K562 (cell line): ENCODE measurements around the gene CDYL. TPM values are rescaled to one million over a fixed set of nuclear protein-coding genes. Genes with fewer than 3 reads are reported as not detected.

ENCODE experiments used
- FOXK1 ChIP-seq: sonication (generic); formaldehyde crosslinking; IDR thresholded peaks from 2 replicates; pipeline ENCODE4 v1.8.0; 2022; ENCODE audit warnings: missing genetic modification reagents, mild to moderate bottlenecking, borderline replicate concordance
- HMG20A ChIP-seq: fragments of 450-650 bp; formaldehyde crosslinking; conservative IDR thresholded peaks from 2 replicates; pipeline ENCODE4 v1.4.0; 2020; ENCODE audit warnings: mild to moderate bottlenecking, mixed read lengths
- KLF13 ChIP-seq: fragments of 450-650 bp; IDR thresholded peaks from 2 replicates; pipeline ENCODE4 v1.6.1; 2016; ENCODE audit warnings: missing genetic modification characterization, low read depth, mild to moderate bottlenecking, missing compliant biosample characterization, moderate library complexity, borderline replicate concordance
- MEIS2 ChIP-seq: fragments of 450-650 bp; IDR thresholded peaks from 2 replicates; pipeline ENCODE4 v1.6.1; 2014; ENCODE audit warnings: mild to moderate bottlenecking; ENCODE audit not compliant: partially characterized antibody
- PHF20 ChIP-seq: fragments of 450-650 bp; IDR thresholded peaks from 2 replicates; pipeline ENCODE4 v1.6.1; 2018; ENCODE audit not compliant: partially characterized antibody
- POLR3A ChIP-seq: IDR thresholded peaks from 2 replicates; pipeline ENCODE4 v1.6.1; 2011; ENCODE audit warnings: borderline replicate concordance, mild to moderate bottlenecking, moderate library complexity; ENCODE audit not compliant: insufficient read length, insufficient read depth; ENCODE audit errors: extremely low read depth
- RFX7 ChIP-seq: fragments of 250-450 bp; sonication (Bioruptor Pico); IDR thresholded peaks from 2 replicates; pipeline ENCODE4 v1.5.1; 2021; ENCODE audit warnings: mild to moderate bottlenecking
- RHOXF2B ChIP-seq: fragments of 250-450 bp; sonication (Bioruptor Pico); conservative IDR thresholded peaks from 2 replicates; pipeline ENCODE4 v1.5.1; 2021
- SIN3A ChIP-seq, 2 experiments: fragments of 150-350 bp in 1 of 2; IDR thresholded peaks; 2 replicates each; pipeline ENCODE4 v1.6.1; 2011 to 2016; ENCODE audit warnings: borderline replicate concordance in 2 of 2, low read depth in 2 of 2, low read length in 2 of 2, mild to moderate bottlenecking in 2 of 2, moderate library complexity in 2 of 2; ENCODE audit not compliant: control insufficient read depth in 1 of 2
- SPI1 ChIP-seq: IDR thresholded peaks from 2 replicates; pipeline ENCODE4 v1.6.1; 2011; ENCODE audit warnings: low read depth, low read length, control low read depth, borderline replicate concordance
- TCF3 ChIP-seq: sonication (generic); formaldehyde crosslinking; IDR thresholded peaks from 2 replicates; pipeline ENCODE4 v1.4.0; 2020; ENCODE audit warnings: mild to moderate bottlenecking, missing genetic modification reagents
- TSC22D4 ChIP-seq: fragments of 450-650 bp; IDR thresholded peaks from 2 replicates; pipeline ENCODE4 v1.6.1; 2016; ENCODE audit warnings: missing genetic modification characterization, missing biosample characterization, control low read depth
- ZNF551 ChIP-seq: fragments of 250-450 bp; sonication (Bioruptor Pico); IDR thresholded peaks from 2 replicates; pipeline ENCODE4 v1.5.0; 2021; ENCODE audit warnings: mild to moderate bottlenecking, moderate library complexity
- ZNF717 ChIP-seq: fragments of 250-450 bp; sonication (Bioruptor Pico); IDR thresholded peaks from 2 replicates; pipeline ENCODE4 v1.5.0; 2021
- ZNF766 ChIP-seq: fragments of 200-800 bp; sonication (Bioruptor generic); conservative IDR thresholded peaks from 2 replicates; pipeline ENCODE4 v1.6.1; 2016; ENCODE audit warnings: missing genetic modification characterization, missing compliant biosample characterization
- polyA plus RNA-seq, 8 experiments: library from polyadenylated mRNA; depleted of rRNA in 4 of 8; stranded (reverse) in 5 of 8; unstranded in 3 of 8; fragments of >200 nt; fragmentation: Nextera tagmentation in 2 of 8; fragmentation: Illumina TruSeq in 1 of 8; extraction: Ambion mirVana in 2 of 8; extraction: Trizol in 1 of 8; gene quantifications; 2 replicates each; pipeline versions ENCODE4 v1.2.1 to v1.2.3, GENCODE V29; 2011 to 2014; ENCODE audit warnings: inconsistent platforms in 1 of 8, missing spikeins in 1 of 8
- total RNA-seq, 7 experiments: library from RNA; depleted of rRNA in 6 of 7; stranded (reverse); fragments of >200 nt in 6 of 7; fragmentation: Illumina TruSeq in 2 of 7; extraction: Trizol in 2 of 7; gene quantifications; 2 replicates each; pipeline versions ENCODE4 v1.2.1 to v1.2.3, GENCODE V29; 2011 to 2021; ENCODE audit warnings: low replicate concordance in 1 of 7
- TF ChIP-seq, protein P1 (sequence below): sonication (generic); formaldehyde crosslinking; IDR thresholded peaks from 2 replicates; pipeline ENCODE4 v1.8.0; 2022; ENCODE audit warnings: missing genetic modification reagents, mild to moderate bottlenecking, moderate library complexity, borderline replicate concordance
- TF ChIP-seq, protein P2 (sequence below): fragments of 150-350 bp; IDR thresholded peaks from 2 replicates; pipeline ENCODE4 v1.6.1; 2014; ENCODE audit warnings: low read depth, mild to moderate bottlenecking, low read length, borderline replicate concordance
- TF ChIP-seq, protein P3 (sequence below): fragments of 450-650 bp; IDR thresholded peaks from 2 replicates; pipeline ENCODE4 v1.6.1; 2016; ENCODE audit warnings: antibody characterized with exemption
- TF ChIP-seq, protein P4 (sequence below): fragments of 450-650 bp; formaldehyde crosslinking; IDR thresholded peaks from 2 replicates; pipeline ENCODE4 v1.4.0; 2020; ENCODE audit warnings: mild to moderate bottlenecking, moderate library complexity
- TF ChIP-seq, protein P5 (sequence below): sonication (generic); formaldehyde crosslinking; IDR thresholded peaks from 2 replicates; pipeline ENCODE4 v1.8.1; 2023; ENCODE audit warnings: mild to moderate bottlenecking, missing genetic modification reagents

CDYL gene
- total and polyA plus RNA-seq, 9 of the 15 experiments (the other 6 are each of a cell fraction or from before 2014, with no cell fraction given): 8.1 to 45.8 (median 40.8) TPM

DNA sequence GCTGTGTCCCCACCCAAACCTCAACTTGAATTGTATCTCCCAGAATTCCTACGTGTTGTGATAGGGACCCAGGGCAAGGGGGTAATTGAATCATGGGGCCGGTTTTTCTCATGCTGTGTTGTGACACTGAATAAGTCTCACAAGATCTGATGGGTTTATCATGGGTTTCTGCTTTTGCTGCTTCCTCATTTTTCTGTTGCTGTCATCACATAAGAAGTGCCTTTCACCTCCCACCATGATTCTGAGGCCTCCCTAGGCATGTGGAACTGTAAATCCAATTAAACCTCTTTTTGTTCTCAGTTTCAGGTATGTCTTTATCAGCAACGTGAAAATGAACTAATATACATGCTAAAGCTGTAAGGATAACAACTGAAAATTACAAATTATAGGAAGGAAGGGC lies 88.3 kb downstream of the CDYL start (continued):
- TF ChIP-seq TSC22D4 (tag): no peak
- no peak for TF ChIP-seq RHOXF2B
- no peak for TF ChIP-seq POLR3A
- TF ChIP-seq, protein P1, sequence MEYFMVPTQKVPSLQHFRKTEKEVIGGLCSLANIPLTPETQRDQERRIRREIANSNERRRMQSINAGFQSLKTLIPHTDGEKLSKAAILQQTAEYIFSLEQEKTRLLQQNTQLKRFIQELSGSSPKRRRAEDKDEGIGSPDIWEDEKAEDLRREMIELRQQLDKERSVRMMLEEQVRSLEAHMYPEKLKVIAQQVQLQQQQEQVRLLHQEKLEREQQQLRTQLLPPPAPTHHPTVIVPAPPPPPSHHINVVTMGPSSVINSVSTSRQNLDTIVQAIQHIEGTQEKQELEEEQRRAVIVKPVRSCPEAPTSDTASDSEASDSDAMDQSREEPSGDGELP (CRISPR knock-in tag): no peak
- TF ChIP-seq, protein P2, sequence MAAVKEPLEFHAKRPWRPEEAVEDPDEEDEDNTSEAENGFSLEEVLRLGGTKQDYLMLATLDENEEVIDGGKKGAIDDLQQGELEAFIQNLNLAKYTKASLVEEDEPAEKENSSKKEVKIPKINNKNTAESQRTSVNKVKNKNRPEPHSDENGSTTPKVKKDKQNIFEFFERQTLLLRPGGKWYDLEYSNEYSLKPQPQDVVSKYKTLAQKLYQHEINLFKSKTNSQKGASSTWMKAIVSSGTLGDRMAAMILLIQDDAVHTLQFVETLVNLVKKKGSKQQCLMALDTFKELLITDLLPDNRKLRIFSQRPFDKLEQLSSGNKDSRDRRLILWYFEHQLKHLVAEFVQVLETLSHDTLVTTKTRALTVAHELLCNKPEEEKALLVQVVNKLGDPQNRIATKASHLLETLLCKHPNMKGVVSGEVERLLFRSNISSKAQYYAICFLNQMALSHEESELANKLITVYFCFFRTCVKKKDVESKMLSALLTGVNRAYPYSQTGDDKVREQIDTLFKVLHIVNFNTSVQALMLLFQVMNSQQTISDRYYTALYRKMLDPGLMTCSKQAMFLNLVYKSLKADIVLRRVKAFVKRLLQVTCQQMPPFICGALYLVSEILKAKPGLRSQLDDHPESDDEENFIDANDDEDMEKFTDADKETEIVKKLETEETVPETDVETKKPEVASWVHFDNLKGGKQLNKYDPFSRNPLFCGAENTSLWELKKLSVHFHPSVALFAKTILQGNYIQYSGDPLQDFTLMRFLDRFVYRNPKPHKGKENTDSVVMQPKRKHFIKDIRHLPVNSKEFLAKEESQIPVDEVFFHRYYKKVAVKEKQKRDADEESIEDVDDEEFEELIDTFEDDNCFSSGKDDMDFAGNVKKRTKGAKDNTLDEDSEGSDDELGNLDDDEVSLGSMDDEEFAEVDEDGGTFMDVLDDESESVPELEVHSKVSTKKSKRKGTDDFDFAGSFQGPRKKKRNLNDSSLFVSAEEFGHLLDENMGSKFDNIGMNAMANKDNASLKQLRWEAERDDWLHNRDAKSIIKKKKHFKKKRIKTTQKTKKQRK: no peak
- peak; percentile 95 for TF ChIP-seq ZNF766 (CRISPR knock-in tag)
- TF ChIP-seq SPI1: peak; percentile 68
- no peak for TF ChIP-seq FOXK1
- no peak for TF ChIP-seq KLF13 (tag)
- peak; percentile 69 for TF ChIP-seq MEIS2
- TF ChIP-seq, protein P3, sequence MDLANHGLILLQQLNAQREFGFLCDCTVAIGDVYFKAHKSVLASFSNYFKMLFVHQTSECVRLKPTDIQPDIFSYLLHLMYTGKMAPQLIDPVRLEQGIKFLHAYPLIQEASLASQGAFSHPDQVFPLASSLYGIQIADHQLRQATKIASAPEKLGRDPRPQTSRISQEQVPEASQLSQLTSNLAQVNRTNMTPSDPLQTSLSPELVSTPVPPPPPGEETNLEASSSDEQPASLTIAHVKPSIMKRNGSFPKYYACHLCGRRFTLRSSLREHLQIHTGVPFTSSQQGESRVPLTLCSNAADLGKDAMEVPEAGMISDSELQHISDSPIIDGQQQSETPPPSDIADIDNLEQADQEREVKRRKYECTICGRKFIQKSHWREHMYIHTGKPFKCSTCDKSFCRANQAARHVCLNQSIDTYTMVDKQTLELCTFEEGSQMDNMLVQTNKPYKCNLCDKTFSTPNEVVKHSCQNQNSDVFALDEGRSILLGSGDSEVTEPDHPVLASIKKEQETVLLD: no peak
- TF ChIP-seq RFX7: no peak
- TF ChIP-seq SIN3A (IDR thresholded peaks at IDR 0.05; ENCODE audit: borderline replicate concordance in 2 of 2, control insufficient read depth in 1 of 2, low read depth in 2 of 2, low read length in 2 of 2): no peak
- TF ChIP-seq ZNF717 (CRISPR knock-in tag): no peak
- TF ChIP-seq ZNF551 (CRISPR knock-in tag): no peak
- TF ChIP-seq, protein P4, sequence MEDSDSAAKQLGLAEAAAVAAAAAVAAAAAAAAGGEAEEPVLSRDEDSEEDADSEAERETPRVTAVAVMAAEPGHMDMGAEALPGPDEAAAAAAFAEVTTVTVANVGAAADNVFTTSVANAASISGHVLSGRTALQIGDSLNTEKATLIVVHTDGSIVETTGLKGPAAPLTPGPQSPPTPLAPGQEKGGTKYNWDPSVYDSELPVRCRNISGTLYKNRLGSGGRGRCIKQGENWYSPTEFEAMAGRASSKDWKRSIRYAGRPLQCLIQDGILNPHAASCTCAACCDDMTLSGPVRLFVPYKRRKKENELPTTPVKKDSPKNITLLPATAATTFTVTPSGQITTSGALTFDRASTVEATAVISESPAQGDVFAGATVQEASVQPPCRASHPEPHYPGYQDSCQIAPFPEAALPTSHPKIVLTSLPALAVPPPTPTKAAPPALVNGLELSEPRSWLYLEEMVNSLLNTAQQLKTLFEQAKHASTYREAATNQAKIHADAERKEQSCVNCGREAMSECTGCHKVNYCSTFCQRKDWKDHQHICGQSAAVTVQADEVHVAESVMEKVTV (CRISPR knock-in tag): no peak
- TF ChIP-seq HMG20A (CRISPR knock-in tag): no peak
- TF ChIP-seq, protein P5, sequence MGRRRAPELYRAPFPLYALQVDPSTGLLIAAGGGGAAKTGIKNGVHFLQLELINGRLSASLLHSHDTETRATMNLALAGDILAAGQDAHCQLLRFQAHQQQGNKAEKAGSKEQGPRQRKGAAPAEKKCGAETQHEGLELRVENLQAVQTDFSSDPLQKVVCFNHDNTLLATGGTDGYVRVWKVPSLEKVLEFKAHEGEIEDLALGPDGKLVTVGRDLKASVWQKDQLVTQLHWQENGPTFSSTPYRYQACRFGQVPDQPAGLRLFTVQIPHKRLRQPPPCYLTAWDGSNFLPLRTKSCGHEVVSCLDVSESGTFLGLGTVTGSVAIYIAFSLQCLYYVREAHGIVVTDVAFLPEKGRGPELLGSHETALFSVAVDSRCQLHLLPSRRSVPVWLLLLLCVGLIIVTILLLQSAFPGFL (CRISPR knock-in tag): no peak
- TF ChIP-seq TCF3: no peak
- TF ChIP-seq PHF20: no peak
